ENCODE measurements around the gene MXRA7.

- TF ChIP-seq, protein P1, sequence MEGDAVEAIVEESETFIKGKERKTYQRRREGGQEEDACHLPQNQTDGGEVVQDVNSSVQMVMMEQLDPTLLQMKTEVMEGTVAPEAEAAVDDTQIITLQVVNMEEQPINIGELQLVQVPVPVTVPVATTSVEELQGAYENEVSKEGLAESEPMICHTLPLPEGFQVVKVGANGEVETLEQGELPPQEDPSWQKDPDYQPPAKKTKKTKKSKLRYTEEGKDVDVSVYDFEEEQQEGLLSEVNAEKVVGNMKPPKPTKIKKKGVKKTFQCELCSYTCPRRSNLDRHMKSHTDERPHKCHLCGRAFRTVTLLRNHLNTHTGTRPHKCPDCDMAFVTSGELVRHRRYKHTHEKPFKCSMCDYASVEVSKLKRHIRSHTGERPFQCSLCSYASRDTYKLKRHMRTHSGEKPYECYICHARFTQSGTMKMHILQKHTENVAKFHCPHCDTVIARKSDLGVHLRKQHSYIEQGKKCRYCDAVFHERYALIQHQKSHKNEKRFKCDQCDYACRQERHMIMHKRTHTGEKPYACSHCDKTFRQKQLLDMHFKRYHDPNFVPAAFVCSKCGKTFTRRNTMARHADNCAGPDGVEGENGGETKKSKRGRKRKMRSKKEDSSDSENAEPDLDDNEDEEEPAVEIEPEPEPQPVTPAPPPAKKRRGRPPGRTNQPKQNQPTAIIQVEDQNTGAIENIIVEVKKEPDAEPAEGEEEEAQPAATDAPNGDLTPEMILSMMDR (IDR thresholded peaks at IDR 0.05; ENCODE audit: extremely low read depth in 1 of 2, insufficient read depth in 1 of 2, low read depth in 1 of 2, low read length in 2 of 2), result no peak
- TF ChIP-seq POLR2A (IDR thresholded peaks at IDR 0.05; ENCODE audit: low read depth, low read length) (no peak), MAX (IDR thresholded peaks at IDR 0.05; ENCODE audit: insufficient read depth, insufficient read length) (no peak), POLR2AphosphoS5 (IDR thresholded peaks at IDR 0.05; ENCODE audit: insufficient read depth, low read depth, low read length) (no peak), EZH2 (IDR thresholded peaks at IDR 0.05; ENCODE audit: borderline replicate concordance, low read depth, low read length, severe bottlenecking) (no peak), MYC (IDR thresholded peaks at IDR 0.05; ENCODE audit: low read depth, low read length) (no peak), FOS (IDR thresholded peaks at IDR 0.05; ENCODE audit: borderline replicate concordance, insufficient read depth, low read length) (no peak), GATA2 (IDR thresholded peaks at IDR 0.05; ENCODE audit: insufficient read depth, insufficient read length, low read depth, low read length) (no peak), JUN (IDR thresholded peaks at IDR 0.05; ENCODE audit: borderline replicate concordance, insufficient read depth, insufficient read length, low read depth) (no peak)
Measured at GRCh38 chr17:76675648-76676047, 35.1 kb downstream of the MXRA7 start.
